VCaP (cell line): ENCODE results near the gene ANKRD26.

Experiments used
- H3K27ac ChIP-seq: fragments of 450-650 bp; 2 replicates; pipeline ENCODE4 v1.5.1; 2017
- TF ChIP-seq, protein P1 (sequence below): fragments of 450-650 bp; conservative IDR thresholded peaks from 2 replicates; pipeline ENCODE4 v1.5.1; 2017; ENCODE audit warnings: mild to moderate bottlenecking, moderate library complexity

The ANKRD26 gene

DNA sequence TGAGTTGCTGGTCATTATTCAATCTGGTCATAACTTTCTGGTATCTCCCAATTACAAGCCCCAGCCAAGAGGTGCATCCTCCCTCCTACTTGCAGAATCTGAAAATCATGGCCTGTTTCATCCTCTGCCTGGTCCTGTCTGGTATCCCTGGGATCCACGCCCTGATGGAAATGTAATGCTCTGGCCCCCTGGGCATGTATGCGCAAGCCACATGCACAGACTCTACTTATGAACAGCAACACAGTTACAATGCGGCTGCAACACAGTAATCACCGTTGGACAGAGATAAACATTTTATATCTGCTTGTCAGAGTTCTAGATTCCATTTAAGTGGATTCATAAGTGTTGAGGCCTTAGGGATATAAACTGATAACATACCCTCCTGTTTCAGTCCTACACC lies 121.8 kb downstream of the ANKRD26 start:
- TF ChIP-seq, protein P1, sequence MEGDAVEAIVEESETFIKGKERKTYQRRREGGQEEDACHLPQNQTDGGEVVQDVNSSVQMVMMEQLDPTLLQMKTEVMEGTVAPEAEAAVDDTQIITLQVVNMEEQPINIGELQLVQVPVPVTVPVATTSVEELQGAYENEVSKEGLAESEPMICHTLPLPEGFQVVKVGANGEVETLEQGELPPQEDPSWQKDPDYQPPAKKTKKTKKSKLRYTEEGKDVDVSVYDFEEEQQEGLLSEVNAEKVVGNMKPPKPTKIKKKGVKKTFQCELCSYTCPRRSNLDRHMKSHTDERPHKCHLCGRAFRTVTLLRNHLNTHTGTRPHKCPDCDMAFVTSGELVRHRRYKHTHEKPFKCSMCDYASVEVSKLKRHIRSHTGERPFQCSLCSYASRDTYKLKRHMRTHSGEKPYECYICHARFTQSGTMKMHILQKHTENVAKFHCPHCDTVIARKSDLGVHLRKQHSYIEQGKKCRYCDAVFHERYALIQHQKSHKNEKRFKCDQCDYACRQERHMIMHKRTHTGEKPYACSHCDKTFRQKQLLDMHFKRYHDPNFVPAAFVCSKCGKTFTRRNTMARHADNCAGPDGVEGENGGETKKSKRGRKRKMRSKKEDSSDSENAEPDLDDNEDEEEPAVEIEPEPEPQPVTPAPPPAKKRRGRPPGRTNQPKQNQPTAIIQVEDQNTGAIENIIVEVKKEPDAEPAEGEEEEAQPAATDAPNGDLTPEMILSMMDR, result no peak
- no peak overlapping the region for H3K27ac ChIP-seq

- TF ChIP-seq, protein P1, result no peak
- no peak overlapping the region for H3K27ac ChIP-seq
Observed at GRCh38 chr10:26977635-26978034, 122.7 kb downstream of the ANKRD26 start.

DNA sequence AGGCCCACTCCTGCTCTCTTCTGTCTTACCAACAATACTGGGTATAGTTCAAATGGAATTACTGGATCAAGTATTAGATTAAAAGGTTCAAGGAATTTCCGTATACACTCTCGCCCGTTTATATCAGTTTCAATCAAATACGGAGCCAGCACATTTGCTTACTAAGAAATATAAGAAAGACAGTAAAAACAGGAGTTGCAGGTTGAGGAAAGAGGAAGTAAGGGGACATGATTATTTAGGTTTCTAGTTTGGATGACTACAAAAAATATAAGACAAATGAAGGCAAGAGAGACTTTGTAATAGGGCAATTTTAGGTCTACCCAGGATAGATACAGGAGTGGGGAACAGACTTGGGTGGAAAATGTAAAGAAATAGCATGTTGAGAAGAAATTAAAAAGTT lies 129.6 kb downstream of the ANKRD26 start:
- no peak overlapping the region for H3K27ac ChIP-seq
- TF ChIP-seq, protein P1, result no peak

DNA sequence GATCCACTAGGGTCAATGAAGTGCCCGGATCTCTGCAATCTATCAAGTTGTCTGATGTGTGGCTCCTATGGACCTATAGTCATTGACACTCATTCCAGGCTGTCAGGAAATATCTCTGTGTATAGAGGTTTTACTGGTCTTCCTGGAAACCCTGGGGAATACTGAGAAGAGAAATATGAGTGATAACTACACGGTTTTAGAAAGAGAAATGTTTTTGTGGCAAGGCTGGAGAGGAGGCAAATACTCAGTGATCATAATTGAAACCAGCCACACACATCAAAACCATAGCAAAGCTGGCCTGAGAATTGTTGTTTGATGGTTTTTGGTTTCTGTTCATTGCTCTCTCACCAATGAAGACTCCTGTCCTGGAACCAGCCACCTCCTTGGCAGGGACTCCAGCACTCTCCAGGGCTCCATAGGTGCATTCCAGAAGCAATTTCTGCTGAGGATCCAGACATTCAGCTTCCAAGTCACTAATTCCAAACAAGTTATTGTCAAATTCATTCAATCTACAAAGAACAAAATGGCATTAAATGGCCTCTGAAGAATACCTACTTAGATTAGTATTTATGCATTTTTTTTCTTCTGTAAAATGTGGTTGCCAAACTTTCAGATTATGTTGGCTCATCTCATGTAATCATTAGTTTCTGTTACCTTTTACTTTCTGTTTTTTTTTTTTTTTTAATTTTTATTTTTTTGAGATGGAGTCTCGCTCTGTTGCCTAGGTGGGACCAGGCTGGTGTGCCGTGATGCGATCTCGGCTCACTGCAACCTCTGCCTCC lies 131.0 kb downstream of the ANKRD26 start:
- no peak overlapping the region for H3K27ac ChIP-seq
- TF ChIP-seq, protein P1, result no peak

- no peak overlapping the region for H3K27ac ChIP-seq
- TF ChIP-seq, protein P1, result no peak
Observed at GRCh38 chr10:26962835-26963234, 137.5 kb downstream of the ANKRD26 start.

DNA sequence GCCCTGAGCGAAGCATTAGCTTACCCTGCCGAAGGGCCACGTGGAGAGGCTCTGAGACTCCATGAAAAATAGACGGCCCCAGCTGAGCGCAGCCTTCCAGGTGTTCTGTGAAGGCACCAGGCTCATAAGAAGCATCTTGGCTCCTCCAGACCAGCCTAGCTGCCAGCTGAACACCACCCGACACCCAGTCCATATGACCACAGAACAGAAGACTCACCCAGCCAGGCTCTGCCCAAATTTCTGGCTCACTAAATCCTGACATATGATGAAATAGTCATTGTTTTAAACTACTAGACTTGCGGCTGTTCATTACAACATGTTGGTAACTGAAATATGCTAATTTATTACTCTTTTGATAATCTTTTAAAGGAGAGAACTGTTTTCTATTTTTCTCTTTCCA lies 140.0 kb downstream of the ANKRD26 start:
- H3K27ac ChIP-seq, result no peak overlapping the region
- TF ChIP-seq, protein P1, result no peak

DNA sequence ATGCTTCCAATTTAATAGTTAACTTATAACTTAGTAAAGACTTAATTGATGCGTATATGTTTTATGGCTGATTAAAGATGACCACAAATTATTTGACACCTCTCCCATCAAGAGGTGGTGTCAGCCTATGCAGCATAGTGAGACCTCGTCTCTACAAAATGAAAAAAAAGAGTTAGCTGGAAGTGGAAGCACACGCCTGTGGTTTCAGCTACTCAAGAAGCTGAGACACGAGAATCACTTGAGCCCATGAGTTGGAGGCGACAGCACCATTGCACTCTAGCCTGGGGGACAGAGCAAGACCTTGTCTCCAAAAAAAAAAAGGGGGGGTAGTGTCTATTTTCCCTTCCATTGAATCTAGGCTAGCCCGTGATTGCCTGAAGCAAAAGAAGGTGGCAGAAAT lies 140.5 kb downstream of the ANKRD26 start:
- H3K27ac ChIP-seq, result no peak overlapping the region
- TF ChIP-seq, protein P1, result no peak
